ENCODE data around the gene CREM.

- TF ChIP-seq CTCF (IDR thresholded peaks at IDR 0.05 in 4 of 5, conservative IDR thresholded peaks at IDR 0.05 in 1 of 5) (no peak), POLR2A (IDR thresholded peaks at IDR 0.05) (peak; percentile 16 to 24)
Observed at GRCh38 chr10:35090162-35090954, 36.3 kb upstream of the CREM start, which contains the start of gene CUL2.

Measured in gastrocnemius medialis (tissue), 4 donors.